COLO668 (cell line): ENCODE results near the gene COL11A1.
"Not testable (repeated sequence)": the region's sequence is repeated elsewhere in the genome, so short reads cannot be mapped to it uniquely, and the experiment has no call there.

ENCODE experiments used
- DNase-seq: peaks from one replicate; lab custom pipeline; 2025; ENCODE audit not compliant: unreplicated experiment; lab: John Stamatoyannopoulos, UW

COL11A1 gene

GRCh38 chr1:103108376-103109150 lies at the start of gene COL11A1:
Gene COL11A1 (minus strand): TSS chr1:103108522. CDS start chr1:103108178, 344 bp downstream.
- no peak for DNase-seq

GRCh38 chr1:103156966-103157365 lies 48.6 kb upstream of the COL11A1 start:
- no peak for DNase-seq

- DNase-seq, result no peak
Observed at GRCh38 chr1:103146166-103146565, 37.8 kb upstream of the COL11A1 start.

- DNase-seq, result no peak
Observed at GRCh38 chr1:103145449-103145848, 37.1 kb upstream of the COL11A1 start.

- no peak for DNase-seq
Observed at GRCh38 chr1:103144681-103145080, 36.4 kb upstream of the COL11A1 start.

- DNase-seq, result no peak
Observed at GRCh38 chr1:103142461-103142860, 34.1 kb upstream of the COL11A1 start.

- no peak for DNase-seq
Observed at GRCh38 chr1:103129796-103130195, 21.5 kb upstream of the COL11A1 start.

- DNase-seq, result no peak
Observed at GRCh38 chr1:103129255-103129654, 20.9 kb upstream of the COL11A1 start.

- DNase-seq, result not testable (repeated sequence)
Observed at GRCh38 chr1:103128256-103128655, 19.9 kb upstream of the COL11A1 start.

- no peak for DNase-seq
Observed at GRCh38 chr1:103125219-103125618, 16.9 kb upstream of the COL11A1 start.

GRCh38 chr1:103122983-103123720 lies 14.8 kb upstream of the COL11A1 start:
- DNase-seq, result no peak

- no peak for DNase-seq
Observed at GRCh38 chr1:103120981-103121380, 12.7 kb upstream of the COL11A1 start.

GRCh38 chr1:103112546-103112945 lies 4.2 kb upstream of the COL11A1 start:
- no peak for DNase-seq

- DNase-seq, result no peak
Observed at GRCh38 chr1:103111926-103112325, 3.6 kb upstream of the COL11A1 start.

- DNase-seq, result no peak
Observed at GRCh38 chr1:103110701-103111100, 2.4 kb upstream of the COL11A1 start.

GRCh38 chr1:103109311-103109920 lies 1.1 kb upstream of the COL11A1 start:
- no peak for DNase-seq

- DNase-seq, result no peak
Observed at GRCh38 chr1:103107741-103108375, 464 bp downstream of the COL11A1 start.

- no peak for DNase-seq
Observed at GRCh38 chr1:103106426-103107341, 1.6 kb downstream of the COL11A1 start.

GRCh38 chr1:103101399-103101798 lies 6.9 kb downstream of the COL11A1 start:
- no peak for DNase-seq

- no peak for DNase-seq
Observed at GRCh38 chr1:103089221-103089620, 19.1 kb downstream of the COL11A1 start.
